SU-DHL-6 (cell line): ENCODE measurements around the gene TNP1.

Source experiments
- H2AFZ ChIP-seq: fragments of 200-600 bp; sonication (generic); 2 replicates; pipeline ENCODE4 v1.6.1; 2014; ENCODE audit warnings: low read depth, mild to moderate bottlenecking, moderate library complexity, mixed read lengths, antibody characterized with exemption, low read length; ENCODE audit not compliant: severe bottlenecking
- H3F3A ChIP-seq: fragments of 200-600 bp; shearing (Covaris generic); 2 replicates; pipeline ENCODE4 v1.6.0; 2016; ENCODE audit warnings: antibody characterized with exemption, mild to moderate bottlenecking; ENCODE audit not compliant: insufficient read depth
- H3K27ac ChIP-seq: fragments of 200-600 bp; sonication (generic); 2 replicates; pipeline ENCODE4 v1.5.1; 2016; ENCODE audit warnings: low read depth, mild to moderate bottlenecking, low read length, moderate library complexity, mixed read lengths
- H3K27me3 ChIP-seq: fragments of 200-600 bp; sonication (generic), shearing (Covaris generic); 2 replicates; pipeline ENCODE4 v1.6.0; 2014; ENCODE audit warnings: mild to moderate bottlenecking, low read length
- H3K36me3 ChIP-seq: fragments of 200-600 bp; sonication (generic); 2 replicates; pipeline ENCODE4 v1.6.1; 2014; ENCODE audit warnings: mild to moderate bottlenecking, low read length, mixed read lengths
- H3K4me2 ChIP-seq: fragments of 300-600, 200-600 bp; shearing (Covaris generic), sonication (generic); 2 replicates; pipeline ENCODE4 v1.6.0; 2014; ENCODE audit warnings: low read length, low read depth, mild to moderate bottlenecking; ENCODE audit not compliant: poor library complexity, severe bottlenecking
- H3K4me3 ChIP-seq: fragments of 200-600 bp; sonication (generic); 2 replicates; pipeline ENCODE4 v1.5.1; 2014; ENCODE audit warnings: antibody characterized with exemption, low read length, mild to moderate bottlenecking, mixed read lengths; ENCODE audit not compliant: insufficient read depth, poor library complexity, severe bottlenecking
- H3K79me2 ChIP-seq: fragments of 200-600 bp; sonication (generic); 2 replicates; pipeline ENCODE4 v1.6.1; 2014; ENCODE audit warnings: mild to moderate bottlenecking, low read length, moderate library complexity; ENCODE audit not compliant: insufficient read depth
- H3K9ac ChIP-seq: fragments of 200-600 bp; sonication (generic); 2 replicates; pipeline ENCODE4 v1.7.0; 2014; ENCODE audit warnings: mild to moderate bottlenecking, low read length
- H3K9me2 ChIP-seq: fragments of 200-600 bp; sonication (generic); replicated peaks from 2 replicates; pipeline ENCODE4 v1.6.1; 2014; ENCODE audit warnings: low read length; ENCODE audit not compliant: insufficient read depth
- H3K9me3 ChIP-seq: fragments of 200-600 bp; sonication (generic); 2 replicates; pipeline ENCODE4 v1.6.1; 2014; ENCODE audit warnings: low read length, mixed read lengths; ENCODE audit not compliant: insufficient read depth
- H4K20me1 ChIP-seq: fragments of 200-600 bp; sonication (generic); 2 replicates; pipeline ENCODE4 v1.6.1; 2014; ENCODE audit warnings: low read depth, mild to moderate bottlenecking, antibody characterized with exemption, low read length, moderate library complexity, mixed read lengths
- EZH2phosphoT487 ChIP-seq: fragments of 200-600 bp; sonication (generic), shearing (Covaris generic); conservative IDR thresholded peaks from 2 replicates; pipeline ENCODE4 v1.6.1; 2018; ENCODE audit warnings: mild to moderate bottlenecking, antibody characterized with exemption, low read length, moderate library complexity, mixed read lengths
- TF ChIP-seq, protein P1 (sequence below): fragments of 200-600 bp; sonication (generic); IDR thresholded peaks from one replicate; pipeline ENCODE4 v1.5.1; 2017; ENCODE audit warnings: antibody characterized with exemption, mild to moderate bottlenecking, low read length, moderate library complexity; ENCODE audit not compliant: insufficient read depth, poor library complexity, severe bottlenecking

Gene TNP1

DNA sequence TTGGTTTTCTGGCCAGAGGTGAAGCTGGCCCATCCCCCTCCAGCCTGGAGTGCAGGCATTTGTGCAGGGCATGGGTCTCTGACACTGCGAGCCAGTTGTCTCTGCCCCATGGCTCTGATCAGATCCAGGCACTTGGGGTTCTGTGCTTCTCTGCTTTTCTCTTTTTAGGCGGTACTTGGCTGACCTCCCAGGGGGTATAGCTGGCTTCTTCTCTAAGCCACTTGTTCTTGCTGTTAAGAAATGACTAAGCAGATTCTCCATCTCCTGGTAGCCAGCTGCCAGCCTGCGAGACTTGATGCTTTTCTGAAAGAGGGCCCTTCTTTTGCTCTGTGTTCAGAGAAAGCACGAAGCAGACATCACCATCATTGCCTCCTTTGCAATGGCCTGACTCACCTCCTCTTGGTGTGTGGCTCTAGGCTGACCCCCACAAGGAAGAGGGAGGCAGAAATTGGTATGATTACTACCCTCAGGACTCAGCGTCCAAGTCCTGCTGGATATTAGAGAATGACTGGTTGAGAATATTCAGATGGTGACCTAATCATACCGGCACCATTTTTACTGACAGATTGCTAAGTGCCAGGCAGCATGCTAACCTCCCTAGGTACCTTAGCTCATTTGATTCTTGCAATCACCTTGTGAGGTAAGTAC lies 32.7 kb downstream of the TNP1 start:
- no peaks in the 10 kb centered on the region for H3K79me2 ChIP-seq
- H3K27ac ChIP-seq, result no peak overlapping the region
- no peak overlapping the region for H2AFZ ChIP-seq
- no peak overlapping the region for H3K9ac ChIP-seq
- H3K9me2 ChIP-seq, result no peaks in the 10 kb centered on the region
- H3K9me3 ChIP-seq, result no peaks in the 10 kb centered on the region
- H3K27me3 ChIP-seq, result no peaks in the 10 kb centered on the region
- no peak overlapping the region for H3K4me3 ChIP-seq
- H3F3A ChIP-seq, result no peaks in the 10 kb centered on the region
- H3K4me2 ChIP-seq, result no peak overlapping the region
- no peaks in the 10 kb centered on the region for H4K20me1 ChIP-seq
- TF ChIP-seq, protein P1, sequence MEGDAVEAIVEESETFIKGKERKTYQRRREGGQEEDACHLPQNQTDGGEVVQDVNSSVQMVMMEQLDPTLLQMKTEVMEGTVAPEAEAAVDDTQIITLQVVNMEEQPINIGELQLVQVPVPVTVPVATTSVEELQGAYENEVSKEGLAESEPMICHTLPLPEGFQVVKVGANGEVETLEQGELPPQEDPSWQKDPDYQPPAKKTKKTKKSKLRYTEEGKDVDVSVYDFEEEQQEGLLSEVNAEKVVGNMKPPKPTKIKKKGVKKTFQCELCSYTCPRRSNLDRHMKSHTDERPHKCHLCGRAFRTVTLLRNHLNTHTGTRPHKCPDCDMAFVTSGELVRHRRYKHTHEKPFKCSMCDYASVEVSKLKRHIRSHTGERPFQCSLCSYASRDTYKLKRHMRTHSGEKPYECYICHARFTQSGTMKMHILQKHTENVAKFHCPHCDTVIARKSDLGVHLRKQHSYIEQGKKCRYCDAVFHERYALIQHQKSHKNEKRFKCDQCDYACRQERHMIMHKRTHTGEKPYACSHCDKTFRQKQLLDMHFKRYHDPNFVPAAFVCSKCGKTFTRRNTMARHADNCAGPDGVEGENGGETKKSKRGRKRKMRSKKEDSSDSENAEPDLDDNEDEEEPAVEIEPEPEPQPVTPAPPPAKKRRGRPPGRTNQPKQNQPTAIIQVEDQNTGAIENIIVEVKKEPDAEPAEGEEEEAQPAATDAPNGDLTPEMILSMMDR, result no peak
- no peak for TF ChIP-seq EZH2phosphoT487
- H3K36me3 ChIP-seq, result no peaks in the 10 kb centered on the region

DNA sequence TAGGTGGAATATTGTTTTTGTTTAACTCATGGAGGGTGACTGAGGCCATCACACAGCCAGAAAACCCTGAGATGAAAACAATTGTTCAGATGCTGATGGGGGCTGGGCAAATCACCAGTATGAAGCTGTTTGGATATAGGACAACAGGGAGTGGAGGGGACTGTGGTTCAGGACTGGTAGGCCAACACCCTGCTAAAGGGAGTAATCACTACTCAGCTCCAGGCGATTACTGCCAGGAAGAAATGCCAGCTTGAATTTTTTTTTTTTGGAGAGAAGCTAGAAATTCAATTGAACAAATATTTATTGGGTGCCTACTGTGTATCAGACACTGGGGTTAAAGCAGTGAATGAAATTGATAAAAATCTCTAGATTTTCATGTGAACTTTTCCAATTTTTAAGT lies 37.4 kb downstream of the TNP1 start:
- Histone ChIP-seq H3K36me3 (no peaks in the 10 kb centered on the region), H4K20me1 (no peaks in the 10 kb centered on the region), H3K79me2 (no peaks in the 10 kb centered on the region), H3K4me3 (no peak overlapping the region), H3K9ac (no peak overlapping the region), H3K9me3 (no peaks in the 10 kb centered on the region), H3K27me3 (no peaks in the 10 kb centered on the region), H3F3A (no peaks in the 10 kb centered on the region), H3K27ac (no peak overlapping the region), H3K4me2 (no peak overlapping the region), H2AFZ (no peak overlapping the region), H3K9me2 (no peaks in the 10 kb centered on the region)
- TF ChIP-seq, protein P1, result no peak
- no peak for TF ChIP-seq EZH2phosphoT487

DNA sequence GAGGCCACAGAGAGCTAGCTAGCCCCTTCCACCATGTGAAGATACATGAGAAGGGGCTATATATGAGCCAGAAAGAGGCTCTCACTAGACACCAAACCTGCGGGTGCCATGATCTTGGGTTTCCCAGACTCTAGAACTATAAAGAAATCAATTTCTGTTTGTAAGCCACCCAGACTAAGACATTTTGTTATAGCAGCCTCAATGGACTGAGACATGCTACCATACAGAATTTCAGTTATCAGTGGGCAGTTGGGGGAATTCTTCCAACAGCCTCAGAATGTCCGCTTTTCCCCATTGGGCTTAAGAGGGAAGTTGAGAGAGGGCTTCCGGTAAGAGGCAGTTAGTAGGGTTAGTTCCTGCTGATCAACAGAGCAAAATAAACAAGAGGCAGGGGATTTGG lies 39.2 kb downstream of the TNP1 start:
- Histone ChIP-seq H3K4me3 (no peak overlapping the region), H3K4me2 (no peak overlapping the region), H3K27ac (no peak overlapping the region), H3K9ac (no peak overlapping the region), H2AFZ (no peak overlapping the region), H3K36me3 (no peaks in the 10 kb centered on the region), H3F3A (no peaks in the 10 kb centered on the region), H3K79me2 (no peaks in the 10 kb centered on the region), H3K27me3 (no peaks in the 10 kb centered on the region), H3K9me3 (no peaks in the 10 kb centered on the region), H3K9me2 (no peaks in the 10 kb centered on the region), H4K20me1 (no peaks in the 10 kb centered on the region)
- TF ChIP-seq, protein P1, result no peak

DNA sequence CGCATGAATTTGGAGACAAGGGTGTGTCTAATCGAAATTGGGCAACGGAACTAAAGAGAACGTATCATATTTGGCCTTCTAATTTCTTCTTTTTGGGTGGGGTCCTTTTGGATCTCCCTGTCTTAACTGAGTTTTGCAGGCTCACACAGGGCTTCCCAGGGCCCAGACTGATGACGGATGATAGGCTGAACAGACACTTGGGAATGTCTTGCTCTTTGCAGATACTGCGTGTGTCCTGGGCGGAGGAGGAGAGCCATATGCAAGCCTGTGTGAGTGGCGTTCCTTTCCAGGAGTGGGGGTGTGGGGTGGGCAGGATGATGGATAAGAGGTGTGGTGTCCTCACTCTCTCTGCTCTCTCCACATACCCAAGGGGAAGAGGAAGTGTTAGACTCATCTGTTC lies 40.1 kb downstream of the TNP1 start:
- H3K27ac ChIP-seq, result no peak overlapping the region
- no peaks in the 10 kb centered on the region for H4K20me1 ChIP-seq
- no peak overlapping the region for H3K4me2 ChIP-seq
- H3F3A ChIP-seq, result no peaks in the 10 kb centered on the region
- TF ChIP-seq EZH2phosphoT487, result no peak
- TF ChIP-seq, protein P1, result no peak
- H3K27me3 ChIP-seq, result no peaks in the 10 kb centered on the region
- no peak overlapping the region for H3K9ac ChIP-seq
- no peaks in the 10 kb centered on the region for H3K9me3 ChIP-seq
- H3K9me2 ChIP-seq, result no peaks in the 10 kb centered on the region
- H3K4me3 ChIP-seq, result no peak overlapping the region
- no peaks in the 10 kb centered on the region for H3K79me2 ChIP-seq
- H3K36me3 ChIP-seq, result no peaks in the 10 kb centered on the region
- no peak overlapping the region for H2AFZ ChIP-seq
